Endodermal cell (in vitro differentiated cells): ENCODE measurements around the gene MRPS23. TPM values are rescaled to one million over a fixed set of nuclear protein-coding genes. Genes with fewer than 3 reads are reported as not detected.

Experiments used
- DNase-seq: peaks from one replicate; pipeline ENCODE4 v3.0.0-alpha.2; 2017
- H3K27ac ChIP-seq: 2 replicates; pipeline ENCODE4 v1.5.1; 2013; ENCODE audit warnings: mild to moderate bottlenecking, low read depth, low read length, moderate library complexity
- H3K27me3 ChIP-seq: 2 replicates; pipeline ENCODE4 v1.6.1; 2013; ENCODE audit warnings: mild to moderate bottlenecking, low read length, moderate library complexity; ENCODE audit not compliant: insufficient read depth, control insufficient read depth, poor library complexity, severe bottlenecking
- H3K36me3 ChIP-seq: 2 replicates; pipeline ENCODE4 v1.7.0; 2013; ENCODE audit warnings: mild to moderate bottlenecking, low read length, moderate library complexity; ENCODE audit not compliant: control insufficient read depth, insufficient read depth
- H3K4me1 ChIP-seq: one replicate; pipeline ENCODE4 v1.7.0; 2013; ENCODE audit warnings: low read length; ENCODE audit not compliant: control insufficient read depth, insufficient read depth
- H3K4me3 ChIP-seq: 2 replicates; pipeline ENCODE4 v1.5.1; 2013; ENCODE audit warnings: mild to moderate bottlenecking, low read length, moderate library complexity
- H3K9ac ChIP-seq: 2 replicates; pipeline ENCODE4 v1.6.1; 2013; ENCODE audit warnings: mild to moderate bottlenecking, low read length, moderate library complexity; ENCODE audit not compliant: poor library complexity, severe bottlenecking; ENCODE audit errors: extremely low read depth
- H3K9me3 ChIP-seq: 2 replicates; pipeline ENCODE4 v1.6.1; 2013; ENCODE audit warnings: mild to moderate bottlenecking, low read length, moderate library complexity; ENCODE audit not compliant: control insufficient read depth
- H3K27ac Mint-ChIP-seq: 2 replicates; pipeline ENCODE4 v1.8.0; 2020; ENCODE audit warnings: mixed read lengths
- H3K27me3 Mint-ChIP-seq: 2 replicates; pipeline ENCODE4 v1.8.0; 2021; ENCODE audit warnings: mild to moderate bottlenecking, mixed read lengths; ENCODE audit not compliant: insufficient read depth
- H3K36me3 Mint-ChIP-seq: 2 replicates; pipeline ENCODE4 v1.8.0; 2020; ENCODE audit warnings: low read depth, mixed read lengths
- H3K4me1 Mint-ChIP-seq: 2 replicates; pipeline ENCODE4 v1.8.0; 2020; ENCODE audit warnings: mixed read lengths
- H3K4me3 Mint-ChIP-seq: 2 replicates; pipeline ENCODE4 v1.8.0; 2020; ENCODE audit warnings: mild to moderate bottlenecking, moderate library complexity, mixed read lengths
- H3K9me3 Mint-ChIP-seq: 2 replicates; pipeline ENCODE4 v1.8.0; 2020; ENCODE audit warnings: mild to moderate bottlenecking, mixed read lengths
- CTCF ChIP-seq: fragments of 200-600 bp; sonication (generic); conservative IDR thresholded peaks from 2 replicates; pipeline ENCODE4 v1.5.0; 2021; ENCODE audit warnings: antibody characterized with exemption, mild to moderate bottlenecking
- WGBS, 2 experiments: methylation state at CpG; one replicate each; pipeline versions ENCODE4 v1.1.5 to v1.1.7; 2013; ENCODE audit warnings: missing lambda C conversion rate in 2 of 2, mixed read lengths in 1 of 2; ENCODE audit not compliant: insufficient coverage in 1 of 2, insufficient read length in 1 of 2; 5-methylcytosine and 5-hydroxymethylcytosine counted together
- total RNA-seq, 2 donors: library from RNA; stranded (reverse); fragmentation: NEBNext Ultra II Directional in 1 of 2; extraction: Animal tissue kit (Norgen Biotek cat#: 25700) in 1 of 2; gene quantifications; 2 replicates in 1 of 2; 3 replicates in 1 of 2; pipeline ENCODE4 v1.2.1, GENCODE V29; 2021

MRPS23 gene
- total RNA-seq, 2 donors from 2014 or later: 43.9 to 49.2 TPM

GRCh38 chr17:57853695-57854094, 3.9 kb upstream of the MRPS23 start:
- Mint-ChIP-seq H3K4me3 (no peak overlapping the region), H3K27me3 (peaks cover 2% of the 10 kb centered on the region), H3K36me3 (peaks cover 8% of the 10 kb centered on the region), H3K27ac (peak overlapping the region; percentile 59), H3K4me1 (peaks cover 46% of the 10 kb centered on the region), H3K9me3 (no peaks in the 10 kb centered on the region)
- DNase-seq: no peak
- 91 to 93% methylated on average over 6 to 8 of the region's 8 CpGs for WGBS, 2 experiments
- no peak overlapping the region for H3K27ac ChIP-seq
- no peak overlapping the region for H3K4me3 ChIP-seq
- peaks cover 2% of the 10 kb centered on the region for H3K36me3 ChIP-seq
- no peak for TF ChIP-seq CTCF
- no peaks in the 10 kb centered on the region for H3K27me3 ChIP-seq
- H3K4me1 ChIP-seq: peaks cover 29% of the 10 kb centered on the region
- H3K9ac ChIP-seq: no peak overlapping the region
- no peaks in the 10 kb centered on the region for H3K9me3 ChIP-seq

- H3K36me3 Mint-ChIP-seq: peaks cover 14% of the 10 kb centered on the region
- Histone ChIP-seq H3K4me1 (peaks cover 26% of the 10 kb centered on the region), H3K9me3 (no peaks in the 10 kb centered on the region), H3K9ac (no peak overlapping the region), H3K27me3 (no peaks in the 10 kb centered on the region), H3K27ac (no peak overlapping the region), H3K36me3 (peaks cover 10% of the 10 kb centered on the region), H3K4me3 (no peak overlapping the region)
- WGBS, 2 experiments: 65 to 76% methylated on average over 4 to 5 of the region's 6 CpGs
- no peak overlapping the region for H3K4me3 Mint-ChIP-seq
- peak overlapping the region; percentile 41 for H3K27ac Mint-ChIP-seq
- DNase-seq: no peak
- H3K4me1 Mint-ChIP-seq: peaks cover 46% of the 10 kb centered on the region
- H3K27me3 Mint-ChIP-seq: no peaks in the 10 kb centered on the region
- TF ChIP-seq CTCF: no peak
- H3K9me3 Mint-ChIP-seq: no peaks in the 10 kb centered on the region
These were observed 3.1 kb upstream of the MRPS23 start for GRCh38 chr17:57852955-57853328.

GRCh38 chr17:57852092-57852954, 2.5 kb upstream of the MRPS23 start:
- H3K4me1 Mint-ChIP-seq: peaks cover 46% of the 10 kb centered on the region

More at GRCh38 chr17:57852092-57852954, 2.5 kb upstream of the MRPS23 start:
- H3K27ac ChIP-seq: peak overlapping the region; percentile 56
- Mint-ChIP-seq H3K4me3 (peak overlapping the region; percentile 99), H3K27ac (peak overlapping the region; percentile 83), H3K9me3 (no peaks in the 10 kb centered on the region), H3K27me3 (no peaks in the 10 kb centered on the region), H3K36me3 (peaks cover 15% of the 10 kb centered on the region)
- peaks cover 14% of the 10 kb centered on the region for H3K36me3 ChIP-seq
- no peaks in the 10 kb centered on the region for H3K27me3 ChIP-seq
- peaks cover 26% of the 10 kb centered on the region for H3K4me1 ChIP-seq
- DNase-seq: peak; percentile 73
- no peaks in the 10 kb centered on the region for H3K9me3 ChIP-seq
- TF ChIP-seq CTCF: no peak
- WGBS, 2 experiments: 51 to 75% methylated on average over 8 to 9 of the region's 9 CpGs
- peak overlapping the region; percentile 42 for H3K9ac ChIP-seq
- peak overlapping the region; percentile 72 for H3K4me3 ChIP-seq
